Measurements from ENCODE around the gene SLC17A2.
A peak's percentile ranks its signal among the peaks of the same experiment; 100 is the strongest.

SLC17A2 gene

DNA sequence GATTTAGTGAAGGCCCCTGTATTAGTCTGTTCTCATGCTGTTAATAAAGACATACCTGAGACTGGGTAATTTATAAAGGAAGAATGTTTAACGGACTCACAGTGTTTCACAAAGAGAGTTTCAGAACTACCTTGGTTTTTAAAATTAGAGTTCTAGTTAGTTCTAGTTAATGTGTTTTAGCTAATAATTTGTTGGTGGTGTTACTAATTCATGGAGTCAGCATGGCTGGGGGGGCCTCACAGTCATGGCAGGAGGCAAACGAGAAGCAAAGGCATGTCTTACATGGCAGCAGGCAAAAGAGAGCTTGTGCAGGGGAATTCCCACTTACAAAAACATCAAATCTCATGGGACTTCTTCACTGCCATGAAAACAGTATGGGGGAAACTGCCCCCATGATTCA, 44.4 kb downstream of the SLC17A2 start:
- Histone ChIP-seq H3K9me3 (replicated peaks in 1 of 11) (peaks cover 0 to 12% (median 6%) of the 10 kb centered on the region in 11 experiments; a peak in 10 of 22 replicates), H3K9ac (no peak overlapping the region), H4K20me1 (no peaks in the 10 kb centered on the region), H3K27ac (no peak overlapping the region), H3K36me3 (no peaks in the 10 kb centered on the region), H3K4me2 (no peak overlapping the region), H3K4me1 (peaks cover 0 to 6% (median 0%) of the 10 kb centered on the region in 10 experiments; a peak in 1 of 20 replicates), H3K4me3 (no peak overlapping the region), H3K27me3 (no peaks in the 10 kb centered on the region)
- TF ChIP-seq Cebpa-rat (IDR thresholded peaks at IDR 0.05): no peak

DNA sequence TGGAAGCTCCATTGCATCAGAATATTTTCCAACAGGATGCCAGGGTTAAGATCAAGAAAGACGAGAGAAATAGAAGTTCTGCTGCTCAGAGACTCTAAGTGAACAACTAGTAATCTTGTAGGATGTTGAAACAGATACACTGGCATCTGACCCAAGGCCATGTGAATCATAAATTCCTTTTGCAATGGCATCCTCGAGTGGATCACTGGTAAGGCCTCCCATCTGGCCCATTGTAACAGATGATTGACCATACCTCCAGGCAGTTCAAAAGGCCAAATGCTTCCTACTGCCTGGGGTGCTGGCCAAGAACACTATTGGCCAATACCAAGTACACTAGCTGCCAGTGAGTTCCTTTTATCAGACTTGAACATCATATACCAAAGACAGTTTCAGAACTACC, 46.5 kb downstream of the SLC17A2 start:
- no peak overlapping the region for H3K27ac ChIP-seq
- TF ChIP-seq Cebpa-rat (IDR thresholded peaks at IDR 0.05): no peak
- no peak overlapping the region for H3K9ac ChIP-seq
- H3K27me3 ChIP-seq: no peaks in the 10 kb centered on the region
- no peaks in the 10 kb centered on the region for H4K20me1 ChIP-seq
- H3K36me3 ChIP-seq: no peaks in the 10 kb centered on the region
- H3K4me2 ChIP-seq: no peak overlapping the region
- H3K9me3 ChIP-seq (replicated peaks in 1 of 11): peaks cover 0 to 12% (median 6%) of the 10 kb centered on the region in 11 experiments; a peak in 10 of 22 replicates
- H3K4me1 ChIP-seq: peaks cover 0 to 6% (median 0%) of the 10 kb centered on the region in 10 experiments; a peak in 1 of 20 replicates
- H3K4me3 ChIP-seq: no peak overlapping the region

DNA sequence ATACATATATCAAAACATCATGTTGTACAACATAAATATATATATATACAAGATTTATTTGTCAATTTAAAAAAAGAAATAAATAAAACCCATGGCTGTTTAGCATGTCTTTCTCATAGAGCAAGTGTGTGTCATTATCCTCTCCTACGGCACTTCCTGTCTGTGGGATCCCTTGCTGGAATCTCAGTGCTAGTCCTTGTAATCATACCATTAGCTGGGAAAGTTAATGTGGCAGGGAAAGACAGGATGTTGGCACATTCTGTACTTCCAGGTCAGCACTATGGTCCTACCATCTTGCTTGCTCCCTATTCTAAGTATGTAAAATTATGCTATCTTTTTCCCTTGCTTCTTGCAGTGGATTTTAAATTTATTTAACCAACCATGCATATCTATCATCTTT, 47.0 kb downstream of the SLC17A2 start:
- Histone ChIP-seq H4K20me1 (no peaks in the 10 kb centered on the region), H3K4me3 (no peak overlapping the region), H3K9me3 (replicated peaks in 1 of 11) (peaks cover 0 to 12% (median 6%) of the 10 kb centered on the region in 11 experiments; a peak in 10 of 22 replicates), H3K4me1 (peaks cover 0 to 6% (median 0%) of the 10 kb centered on the region in 10 experiments; a peak in 1 of 20 replicates), H3K9ac (no peak overlapping the region), H3K27ac (no peak overlapping the region), H3K4me2 (no peak overlapping the region), H3K27me3 (no peaks in the 10 kb centered on the region), H3K36me3 (no peaks in the 10 kb centered on the region)
- TF ChIP-seq Cebpa-rat (IDR thresholded peaks at IDR 0.05): no peak

DNA sequence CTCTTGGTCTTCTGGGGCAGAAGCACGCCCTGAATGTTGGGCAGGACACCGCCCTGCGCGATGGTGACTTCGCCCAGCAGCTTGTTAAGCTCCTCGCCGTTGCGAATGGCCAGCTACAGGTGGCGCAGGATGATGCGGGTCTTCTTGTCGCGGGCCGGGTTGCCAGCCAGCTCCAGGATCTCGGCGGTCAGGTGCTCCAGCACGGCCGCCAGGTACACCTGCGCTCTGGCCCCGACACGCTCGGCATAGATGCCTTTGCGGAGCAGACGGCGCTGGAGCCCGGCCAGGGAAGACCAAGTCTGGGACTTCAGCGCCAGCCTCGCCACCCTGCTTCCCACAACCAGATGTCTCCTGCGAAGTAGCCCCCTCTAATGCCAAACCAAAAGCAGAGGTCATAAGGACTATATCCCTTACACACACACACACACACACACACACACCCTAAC, 48.4 kb downstream of the SLC17A2 start:
- Histone ChIP-seq H3K9ac (no peak overlapping the region), H3K9me3 (replicated peaks in 1 of 11) (peaks cover 0 to 12% (median 6%) of the 10 kb centered on the region in 11 experiments; a peak in 10 of 22 replicates), H3K4me1 (peaks cover 0 to 6% (median 0%) of the 10 kb centered on the region in 10 experiments; a peak in 1 of 20 replicates), H3K4me3 (no peak overlapping the region), H3K4me2 (0 out of 22 replicates have a peak overlapping the region, but pooled peaks of 1 of the 11 experiments have one; percentile 11), H3K27me3 (no peaks in the 10 kb centered on the region), H3K36me3 (no peaks in the 10 kb centered on the region), H3K27ac (no peak overlapping the region), H4K20me1 (no peaks in the 10 kb centered on the region)
- TF ChIP-seq Cebpa-rat (IDR thresholded peaks at IDR 0.05): no peak

DNA sequence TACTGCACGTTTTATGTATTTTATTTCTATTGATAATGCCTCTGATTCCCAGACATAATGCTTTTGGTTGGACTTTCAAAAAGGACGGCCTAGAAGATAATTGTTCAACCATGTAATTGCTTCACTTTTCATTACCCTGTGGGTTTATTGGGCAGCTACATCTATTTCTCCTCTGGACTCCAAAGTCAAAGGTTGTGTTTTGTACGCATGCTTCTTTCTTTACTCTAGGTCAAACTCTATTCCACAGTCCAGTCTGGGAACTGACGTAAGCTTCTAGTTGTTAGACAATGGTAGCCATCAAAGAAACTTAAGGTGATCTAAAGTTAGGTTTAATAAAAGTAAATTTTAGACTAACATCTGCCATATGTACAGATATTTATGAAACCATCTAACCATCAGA, 49.9 kb downstream of the SLC17A2 start:
- no peak overlapping the region for H3K9ac ChIP-seq
- no peaks in the 10 kb centered on the region for H3K27me3 ChIP-seq
- no peak for TF ChIP-seq Cebpa-rat (IDR thresholded peaks at IDR 0.05)
- H3K4me3 ChIP-seq: no peak overlapping the region
- peaks cover 0 to 6% (median 0%) of the 10 kb centered on the region in 10 experiments; a peak in 1 of 20 replicates for H3K4me1 ChIP-seq
- no peak overlapping the region for H3K4me2 ChIP-seq
- no peaks in the 10 kb centered on the region for H4K20me1 ChIP-seq
- peaks cover 0 to 11% (median 6%) of the 10 kb centered on the region in 11 experiments; a peak in 10 of 22 replicates for H3K9me3 ChIP-seq (replicated peaks in 1 of 11)
- H3K36me3 ChIP-seq: no peaks in the 10 kb centered on the region
- no peak overlapping the region for H3K27ac ChIP-seq

DNA sequence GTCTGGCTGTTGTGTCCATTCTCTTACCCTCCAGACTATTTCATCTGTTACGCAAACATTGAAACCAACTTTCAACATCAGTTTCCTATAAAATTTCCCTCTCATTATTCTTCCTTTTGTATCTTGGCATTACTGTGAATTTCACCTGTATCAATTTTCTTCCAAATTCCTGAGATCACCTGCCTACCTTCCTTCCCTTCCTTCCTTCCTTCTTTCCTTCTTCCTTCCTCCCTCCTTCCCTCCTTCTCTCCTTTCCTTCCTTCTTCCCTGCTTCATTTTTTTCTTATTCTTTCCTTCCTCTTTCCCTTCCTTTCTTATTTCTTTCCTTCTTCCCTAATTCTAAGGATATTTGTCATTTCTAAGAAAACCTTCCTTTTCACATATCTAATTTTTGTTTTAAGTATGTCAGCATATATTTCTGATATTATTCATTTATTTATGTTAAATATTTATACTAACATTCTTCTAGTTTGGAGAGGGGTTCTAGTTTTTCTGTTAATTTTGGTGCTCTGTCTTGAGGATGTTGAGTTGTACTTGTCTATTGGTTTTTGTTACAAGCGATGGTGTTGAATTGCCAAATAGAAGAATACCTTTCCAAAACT, 51.7 kb downstream of the SLC17A2 start:
- Histone ChIP-seq H4K20me1 (no peaks in the 10 kb centered on the region), H3K4me3 (no peak overlapping the region), H3K27me3 (no peaks in the 10 kb centered on the region), H3K27ac (no peak overlapping the region), H3K4me1 (peaks cover 0 to 8% (median 3%) of the 10 kb centered on the region in 10 experiments; a peak in 5 of 20 replicates), H3K9ac (no peak overlapping the region), H3K9me3 (replicated peaks in 1 of 11) (peaks cover 0 to 11% (median 6%) of the 10 kb centered on the region in 11 experiments; a peak in 10 of 22 replicates), H3K36me3 (no peaks in the 10 kb centered on the region), H3K4me2 (no peak overlapping the region)
- no peak for TF ChIP-seq Cebpa-rat (IDR thresholded peaks at IDR 0.05)

DNA sequence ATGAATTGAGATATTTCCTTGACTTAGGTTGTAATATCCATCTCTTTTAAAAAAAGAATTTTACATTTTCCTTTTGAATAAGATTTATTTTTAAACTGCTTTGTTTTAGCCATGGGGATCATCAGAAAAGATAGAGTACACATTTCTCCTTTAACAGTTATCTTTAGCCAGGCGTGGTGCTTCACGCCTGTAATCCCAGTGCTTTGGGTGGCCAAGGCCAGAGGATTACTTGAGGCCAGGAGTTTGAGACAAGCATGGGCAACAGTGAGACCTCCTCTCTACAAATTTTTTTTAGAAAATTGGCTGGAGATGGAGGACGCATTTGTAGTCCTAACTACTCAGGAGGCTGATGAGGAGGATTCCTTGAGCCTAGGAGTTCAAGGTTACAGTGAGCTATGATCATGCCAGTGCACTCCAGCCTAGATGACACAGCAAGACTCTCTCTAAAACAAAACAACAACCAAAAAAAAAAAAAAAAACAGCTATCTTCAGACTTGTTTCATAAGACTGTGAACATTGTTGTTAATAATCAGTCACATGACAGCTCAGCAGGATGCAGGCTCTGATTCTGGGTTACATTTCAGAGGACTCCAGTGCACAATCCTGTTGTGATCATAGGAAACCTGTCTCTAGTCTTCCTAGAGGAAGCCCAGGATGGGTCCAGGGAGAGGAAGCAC, 54.4 kb downstream of the SLC17A2 start:
- no peak for TF ChIP-seq Cebpa-rat (IDR thresholded peaks at IDR 0.05)

DNA sequence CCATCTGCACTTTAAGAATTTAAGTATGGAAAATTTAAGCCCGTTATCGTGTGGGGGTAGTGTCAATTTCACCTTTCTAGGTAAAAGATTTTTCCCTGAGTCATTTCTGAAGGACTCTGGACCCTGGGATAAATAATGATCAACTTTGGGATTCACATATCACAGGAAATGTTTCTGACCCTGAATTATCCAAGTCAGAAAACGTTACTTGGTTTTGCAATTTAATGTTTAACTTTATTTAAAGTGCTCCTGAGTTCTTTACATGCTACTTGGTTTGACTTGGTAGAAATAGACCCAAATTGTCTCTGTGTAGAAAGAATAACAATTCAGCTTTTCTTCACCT, 55.0 kb downstream of the SLC17A2 start:
- Histone ChIP-seq H3K4me3 (no peak overlapping the region), H3K4me2 (no peak overlapping the region)

More for the DNA sequence above, 54.4 kb downstream of the SLC17A2 start:
- Histone ChIP-seq H4K20me1 (no peaks in the 10 kb centered on the region), H3K36me3 (no peaks in the 10 kb centered on the region), H3K9me3 (replicated peaks in 1 of 11) (no peaks in the 10 kb centered on the region), H3K27ac (no peak overlapping the region), H3K4me3 (no peak overlapping the region), H3K9ac (no peak overlapping the region), H3K4me2 (no peak overlapping the region), H3K4me1 (peaks cover 0 to 8% (median 1%) of the 10 kb centered on the region in 10 experiments; a peak in 4 of 20 replicates), H3K27me3 (no peaks in the 10 kb centered on the region)

DNA sequence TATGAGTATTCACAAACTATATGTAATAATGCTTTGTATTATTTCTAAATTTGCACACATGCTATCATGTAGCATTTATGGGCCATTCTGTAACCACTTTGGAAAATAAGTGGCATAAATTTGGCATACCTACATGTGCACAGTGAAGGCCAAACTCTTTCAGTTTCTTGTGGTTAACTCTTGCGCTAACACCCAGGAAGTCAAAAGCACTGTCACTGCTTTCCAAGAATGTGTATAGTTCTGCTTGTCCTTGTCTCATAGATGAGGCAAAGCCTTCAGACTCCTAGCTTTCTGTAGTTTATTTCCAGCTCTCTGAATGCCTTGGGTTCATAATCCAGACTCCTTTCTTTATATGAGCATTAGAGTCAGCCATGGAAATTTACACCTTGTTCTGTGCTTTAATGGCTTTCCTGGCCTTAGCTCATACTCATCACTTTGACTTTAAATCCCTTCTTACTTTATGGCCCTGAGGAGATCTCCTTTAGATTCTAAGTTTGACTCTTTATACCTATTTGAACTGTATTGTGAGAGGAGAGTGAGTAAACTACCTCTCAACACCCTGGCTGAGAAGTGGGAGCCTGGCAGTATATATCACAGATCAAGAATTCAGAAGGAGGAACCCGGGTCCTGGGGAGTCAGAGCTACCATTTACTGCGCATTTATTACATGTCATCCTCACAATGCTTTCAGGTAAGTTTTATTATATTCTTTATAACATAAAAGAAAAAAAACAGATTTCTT, 55.5 kb downstream of the SLC17A2 start:
- Histone ChIP-seq H3K4me3 (no peak overlapping the region), H3K36me3 (no peaks in the 10 kb centered on the region), H3K4me2 (peak overlapping the region in 3 of 11 experiments; percentile 7 to 35 (median 31); a peak in 5 of 22 replicates), H3K9ac (no peak overlapping the region), H3K27me3 (no peaks in the 10 kb centered on the region), H4K20me1 (no peaks in the 10 kb centered on the region), H3K27ac (no peak overlapping the region), H3K4me1 (peaks cover 0 to 8% (median 1%) of the 10 kb centered on the region in 10 experiments; a peak in 4 of 20 replicates), H3K9me3 (replicated peaks in 1 of 11) (no peaks in the 10 kb centered on the region)
- no peak for TF ChIP-seq Cebpa-rat (IDR thresholded peaks at IDR 0.05)

More for the DNA sequence above, 55.0 kb downstream of the SLC17A2 start:
- no peaks in the 10 kb centered on the region for H3K36me3 ChIP-seq
- no peak overlapping the region for H3K9ac ChIP-seq
- peaks cover 0 to 8% (median 1%) of the 10 kb centered on the region in 10 experiments; a peak in 4 of 20 replicates for H3K4me1 ChIP-seq
- no peaks in the 10 kb centered on the region for H3K9me3 ChIP-seq (replicated peaks in 1 of 11)
- H3K27me3 ChIP-seq: no peaks in the 10 kb centered on the region
- no peak overlapping the region for H3K27ac ChIP-seq
- no peaks in the 10 kb centered on the region for H4K20me1 ChIP-seq
- no peak for TF ChIP-seq Cebpa-rat (IDR thresholded peaks at IDR 0.05)

Data from BLaER1 treated with 17β-estradiol and CSF1 and Interleukin-3, amounts not matched to agents 10 nM and 100 nM (cell line).